ENCODE data around the gene HOXA2.

GRCh38 chr7:27129729-27130539 is 27.5 kb upstream of the HOXA2 start:
- TF ChIP-seq CTCF (IDR thresholded peaks at IDR 0.05; ENCODE audit: poor library complexity) (peak; percentile 11), EZH2phosphoT487 (IDR thresholded peaks at IDR 0.05; ENCODE audit: low read depth, severe bottlenecking, unreplicated experiment) (peak; percentile 32)

Data from hepatocyte (in vitro differentiated cells).